MM.1S (cell line): ENCODE measurements around the gene CCL18.
"Not testable (repeated sequence)": the region's sequence is repeated elsewhere in the genome, so short reads cannot be mapped to it uniquely, and the experiment has no call there.

ENCODE experiments used
- DNase-seq: peaks from one replicate; pipeline ENCODE4 v3.0.0-alpha.2; 2015
- H2AFZ ChIP-seq: fragments of 300-600 bp; sonication (generic); 2 replicates; pipeline ENCODE4 v1.6.0; 2016; ENCODE audit warnings: antibody characterized with exemption, low read length
- H3F3A ChIP-seq: fragments of 300-600 bp; sonication (generic); 2 replicates; pipeline ENCODE4 v1.6.1; 2016; ENCODE audit warnings: mild to moderate bottlenecking, antibody characterized with exemption, low read length, moderate library complexity, mixed read lengths; ENCODE audit not compliant: insufficient read depth
- H3K27ac ChIP-seq: fragments of 300-600 bp; sonication (generic); 2 replicates; pipeline ENCODE4 v1.5.1; 2016; ENCODE audit warnings: mild to moderate bottlenecking, low read length
- H3K27me3 ChIP-seq: fragments of 300-600 bp; sonication (generic); replicated peaks from 2 replicates; pipeline ENCODE4 v1.6.0; 2016; ENCODE audit warnings: low read length; ENCODE audit not compliant: insufficient read depth
- H3K36me3 ChIP-seq: fragments of 300-600 bp; sonication (generic); replicated peaks from 2 replicates; pipeline ENCODE4 v1.6.1; 2016; ENCODE audit warnings: mild to moderate bottlenecking, low read length, mixed read lengths; ENCODE audit not compliant: insufficient read depth
- H3K4me1 ChIP-seq: fragments of 300-600 bp; sonication (generic); 2 replicates; pipeline ENCODE4 v1.6.1; 2016; ENCODE audit warnings: low read length, mixed read lengths
- H3K4me2 ChIP-seq: fragments of 300-600 bp; sonication (generic); 2 replicates; pipeline ENCODE4 v1.6.0; 2016; ENCODE audit warnings: low read depth, low read length
- H3K4me3 ChIP-seq: fragments of 300-600 bp; sonication (generic); 2 replicates; pipeline ENCODE4 v1.5.1; 2016; ENCODE audit warnings: low read length, mixed read lengths
- H3K79me2 ChIP-seq: fragments of 300-600 bp; sonication (generic); 2 replicates; pipeline ENCODE4 v1.6.1; 2016; ENCODE audit warnings: mixed run types, low read length, mixed read lengths
- H3K9ac ChIP-seq: fragments of 300-600 bp; sonication (generic); 2 replicates; pipeline ENCODE4 v1.6.1; 2016; ENCODE audit warnings: low read length, mixed read lengths
- H3K9me2 ChIP-seq: fragments of 300-600 bp; sonication (generic); replicated peaks from 2 replicates; pipeline ENCODE4 v1.6.1; 2016; ENCODE audit warnings: mild to moderate bottlenecking, low read length, mixed read lengths; ENCODE audit not compliant: insufficient read depth
- H3K9me3 ChIP-seq: fragments of 300-600 bp; sonication (generic); replicated peaks from 2 replicates; pipeline ENCODE4 v1.6.1; 2016; ENCODE audit warnings: mild to moderate bottlenecking, low read length, mixed read lengths; ENCODE audit not compliant: insufficient read depth
- H4K20me1 ChIP-seq: fragments of 300-600 bp; sonication (generic); 2 replicates; pipeline ENCODE4 v1.6.1; 2016; ENCODE audit warnings: mild to moderate bottlenecking, low read length, moderate library complexity, mixed read lengths; ENCODE audit not compliant: insufficient read depth
- EZH2 ChIP-seq: fragments of 300-600 bp; sonication (generic); optimal IDR thresholded peaks from 2 replicates; pipeline ENCODE3; 2017; ENCODE audit warnings: low read depth, mild to moderate bottlenecking, antibody characterized with exemption, low read length, mixed read lengths
- EZH2phosphoT487 ChIP-seq: fragments of 300-600 bp; sonication (generic); IDR thresholded peaks from 2 replicates; pipeline ENCODE4 v1.6.1; 2018; ENCODE audit warnings: antibody characterized with exemption, low read length

Gene CCL18

DNA sequence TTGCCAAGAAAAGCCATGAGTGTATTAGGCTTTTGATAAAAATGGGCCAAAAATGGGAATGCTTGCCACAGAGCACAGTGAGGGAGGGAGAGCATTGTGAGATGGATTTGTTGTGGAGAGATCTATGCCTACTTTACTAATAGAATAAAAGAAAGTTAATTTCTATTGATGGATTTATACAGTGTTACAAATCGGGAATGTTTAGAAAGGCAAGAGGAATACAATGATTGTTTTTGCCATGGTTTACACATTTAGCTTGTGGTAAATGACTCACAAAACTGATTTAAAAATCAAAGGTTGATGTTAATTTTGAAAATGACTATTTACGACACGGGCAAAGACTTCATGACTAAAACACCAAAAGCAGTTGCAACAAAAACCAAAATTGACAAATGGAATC is 56.1 kb downstream of the CCL18 start:
- no peaks in the 10 kb centered on the region for H4K20me1 ChIP-seq
- H3K9ac ChIP-seq, result no peak overlapping the region
- H3K9me3 ChIP-seq, result no peaks in the 10 kb centered on the region
- H3F3A ChIP-seq, result peaks cover 8% of the 10 kb centered on the region
- no peaks in the 10 kb centered on the region for H3K36me3 ChIP-seq
- no peaks in the 10 kb centered on the region for H3K27me3 ChIP-seq
- H3K4me3 ChIP-seq, result no peak overlapping the region
- H3K4me2 ChIP-seq, result no peak overlapping the region
- H3K27ac ChIP-seq, result no peak overlapping the region
- no peaks in the 10 kb centered on the region for H3K9me2 ChIP-seq
- peaks cover 22% of the 10 kb centered on the region for H3K4me1 ChIP-seq
- H3K79me2 ChIP-seq, result no peaks in the 10 kb centered on the region
- no peak for TF ChIP-seq EZH2phosphoT487
- no peak for TF ChIP-seq EZH2
- DNase-seq, result no peak
- H2AFZ ChIP-seq, result no peak overlapping the region

GRCh38 chr17:36121099-36121498 is 57.0 kb downstream of the CCL18 start:
- H2AFZ ChIP-seq, H3K9me2 ChIP-seq, H3K4me3 ChIP-seq, H3K36me3 ChIP-seq, H3K9me3 ChIP-seq, H3K4me2 ChIP-seq, DNase-seq, H4K20me1 ChIP-seq, H3K27me3 ChIP-seq, H3F3A ChIP-seq, H3K9ac ChIP-seq, H3K79me2 ChIP-seq, H3K27ac ChIP-seq: not testable (repeated sequence)
- H3K4me1 ChIP-seq, result peaks cover 22% of the 10 kb centered on the region
